Measurements from ENCODE around the gene CARS2.
"Not testable (repeated sequence)": the region's sequence is repeated elsewhere in the genome, so short reads cannot be mapped to it uniquely, and the experiment has no call there.

The CARS2 gene

DNA sequence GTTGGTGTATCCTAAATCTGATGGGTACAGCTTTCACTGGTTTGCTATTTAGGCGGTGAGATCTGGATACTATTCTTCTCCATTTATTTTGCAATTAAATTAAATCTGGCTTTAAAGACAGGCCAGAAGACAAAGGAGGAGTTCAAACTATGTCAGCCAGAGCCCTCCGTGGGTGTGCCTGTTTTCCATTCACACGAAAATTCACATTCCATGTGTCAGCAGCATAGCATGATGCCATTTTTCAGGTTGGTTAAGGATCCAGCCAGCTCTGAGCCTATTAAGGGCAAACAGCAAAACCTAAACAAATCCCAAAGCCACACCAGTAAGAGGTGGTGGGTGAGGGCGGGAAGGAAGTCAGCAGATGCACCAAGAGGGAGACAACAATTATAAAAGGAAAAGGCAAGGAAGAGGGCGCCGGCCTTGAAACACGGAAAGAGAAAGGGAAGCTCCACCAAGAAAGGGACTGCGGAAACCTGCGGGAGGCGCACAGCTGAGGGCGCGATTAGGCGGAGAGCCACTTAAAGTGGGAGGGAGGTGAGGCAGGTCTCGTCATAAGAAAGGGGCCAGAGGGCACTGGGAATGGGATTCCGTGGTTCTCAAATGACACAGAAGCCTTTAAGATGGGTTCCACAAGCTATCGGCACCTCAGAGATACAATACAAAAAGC, 43.0 kb downstream of the CARS2 start:
- FAIRE-seq: no peak
- no peak for DNase-seq (ENCODE audit: insufficient read length, low spot score)
- TF ChIP-seq POLR2A (IDR thresholded peaks at IDR 0.05; ENCODE audit: low read depth, low read length): no peak

DNA sequence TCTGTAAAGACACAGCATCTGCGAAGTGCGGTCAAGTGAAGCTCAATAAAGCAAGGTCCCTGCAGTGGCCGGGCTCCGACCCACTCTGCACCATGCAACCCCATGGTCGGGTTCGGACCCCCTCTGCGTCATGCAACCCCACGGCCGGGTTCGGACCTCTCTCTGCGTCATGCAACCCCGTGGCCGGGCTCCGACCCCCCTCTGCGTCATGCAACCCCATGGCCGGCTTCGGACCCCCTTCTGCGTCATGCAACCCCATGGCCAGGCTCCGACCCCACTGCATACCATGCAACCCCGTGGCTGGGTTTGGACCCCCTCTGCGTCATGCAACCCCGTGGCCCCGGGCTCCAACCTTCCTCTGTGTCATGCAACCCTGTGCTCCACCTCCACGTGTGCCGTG, 43.8 kb downstream of the CARS2 start:
- FAIRE-seq: no peak
- no peak for DNase-seq (ENCODE audit: insufficient read length, low spot score)
- TF ChIP-seq POLR2A (IDR thresholded peaks at IDR 0.05; ENCODE audit: low read depth, low read length): no peak

GRCh38 chr13:110661256-110661655, 44.7 kb downstream of the CARS2 start:
- FAIRE-seq (peak; percentile 81), DNase-seq (ENCODE audit: insufficient read length, low spot score) (no peak)
- TF ChIP-seq POLR2A (IDR thresholded peaks at IDR 0.05; ENCODE audit: low read depth, low read length): no peak

DNA sequence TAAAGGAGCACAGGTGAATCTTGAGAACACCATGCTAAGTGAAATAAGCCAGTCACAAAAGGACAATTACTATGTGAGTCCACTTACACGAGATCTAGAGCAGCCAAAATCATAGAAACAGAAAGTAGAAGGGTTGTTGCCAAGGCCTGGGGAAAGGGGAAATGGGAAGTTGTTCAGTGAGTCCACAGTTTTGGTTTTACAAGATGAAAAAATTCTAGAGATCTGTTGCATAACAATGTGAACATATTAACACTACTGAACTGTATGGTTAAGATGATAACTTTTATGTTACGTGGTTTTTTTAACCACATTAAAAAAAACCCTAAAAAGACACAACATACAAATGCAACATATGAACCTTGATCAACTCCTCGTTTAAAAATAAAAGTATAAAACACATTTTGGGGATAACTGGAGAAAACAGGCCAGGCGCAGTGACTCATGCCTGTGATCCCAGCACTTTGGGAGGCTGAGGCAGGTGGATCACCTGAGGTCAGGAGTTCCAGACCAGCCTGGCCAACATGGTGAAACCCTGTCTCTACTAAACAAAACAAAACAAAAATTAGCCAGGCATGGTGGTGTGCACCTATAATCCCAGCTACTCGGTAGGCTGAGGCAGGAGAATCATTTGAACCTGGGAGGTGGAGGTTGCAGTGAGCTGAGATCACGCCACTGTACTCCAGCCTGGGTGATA, 47.6 kb downstream of the CARS2 start:
- DNase-seq (ENCODE audit: insufficient read length, low spot score): not testable (repeated sequence)
- FAIRE-seq: peak; percentile 77

DNA sequence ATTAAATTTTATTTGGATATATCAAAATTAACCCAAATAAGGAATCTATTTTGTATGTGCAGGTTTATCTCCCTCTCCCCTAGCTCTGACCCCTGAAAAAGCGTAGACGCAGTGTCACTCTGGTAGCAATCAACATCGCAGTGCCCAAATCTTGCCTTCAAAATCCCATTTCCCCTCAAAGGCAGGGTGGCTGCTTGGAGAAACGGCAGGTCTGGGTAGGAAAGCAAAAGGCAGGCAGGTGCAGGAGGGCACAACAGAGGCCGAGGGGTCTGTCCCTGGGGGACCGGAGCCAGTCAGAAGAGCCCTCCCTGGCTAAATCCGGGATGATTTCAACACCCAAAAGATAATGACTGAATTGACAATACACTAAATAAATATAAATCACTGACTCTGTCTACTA, 48.7 kb downstream of the CARS2 start:
- no peak for TF ChIP-seq POLR2A (IDR thresholded peaks at IDR 0.05; ENCODE audit: low read depth, low read length)
- DNase-seq (ENCODE audit: insufficient read length, low spot score): no peak
- FAIRE-seq: no peak

GRCh38 chr13:110653851-110654250, 52.1 kb downstream of the CARS2 start:
- TF ChIP-seq POLR2A (IDR thresholded peaks at IDR 0.05; ENCODE audit: low read depth, low read length): no peak
- FAIRE-seq (no peak), DNase-seq (ENCODE audit: insufficient read length, low spot score) (no peak)

DNA sequence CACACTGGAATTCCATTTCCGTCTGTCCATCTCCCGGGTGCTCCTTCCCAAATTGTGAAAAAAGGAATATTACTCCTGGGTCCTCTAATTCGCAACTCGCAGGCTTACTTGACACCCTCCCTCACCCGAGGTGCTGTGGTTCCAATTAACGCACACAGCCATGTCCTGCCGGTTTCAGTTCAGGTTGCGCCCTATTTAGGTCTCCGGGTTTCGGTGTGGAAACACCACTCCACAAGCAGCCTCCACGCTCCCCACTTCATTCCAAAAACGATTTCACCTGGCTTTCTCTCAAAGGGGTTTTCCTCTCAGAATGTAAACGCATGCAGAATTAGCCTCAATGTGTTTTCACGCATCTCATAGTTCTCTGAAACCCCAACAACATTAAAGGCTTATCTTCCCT, 52.6 kb downstream of the CARS2 start:
- FAIRE-seq: no peak
- no peak for TF ChIP-seq POLR2A (IDR thresholded peaks at IDR 0.05; ENCODE audit: low read depth, low read length)
- no peak for DNase-seq (ENCODE audit: insufficient read length, low spot score)

DNA sequence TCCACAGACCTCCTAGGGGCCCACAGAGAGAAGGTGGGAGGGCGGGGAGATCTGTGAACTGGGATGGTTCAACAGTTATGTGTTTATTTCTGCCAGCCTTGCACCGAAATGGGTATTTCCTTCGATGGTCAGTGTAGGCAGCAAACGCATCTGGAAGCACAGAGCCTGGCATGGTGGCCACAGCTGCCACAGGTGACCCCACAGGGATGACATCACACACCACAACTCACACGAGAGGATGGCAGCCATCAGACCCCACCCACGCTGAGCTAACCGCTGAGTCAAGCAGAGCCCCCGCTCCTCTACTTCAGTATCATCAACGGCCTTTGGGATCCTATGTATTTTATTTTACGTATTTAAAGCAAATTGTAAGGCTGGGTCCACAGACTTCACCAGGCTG, 53.2 kb downstream of the CARS2 start:
- DNase-seq (ENCODE audit: insufficient read length, low spot score): no peak
- FAIRE-seq: no peak
- no peak for TF ChIP-seq POLR2A (IDR thresholded peaks at IDR 0.05; ENCODE audit: low read depth, low read length)

GRCh38 chr13:110652231-110652730, 53.6 kb downstream of the CARS2 start:
- no peak for TF ChIP-seq POLR2A (IDR thresholded peaks at IDR 0.05; ENCODE audit: low read depth, low read length)
- FAIRE-seq (no peak), DNase-seq (ENCODE audit: insufficient read length, low spot score) (no peak)

GRCh38 chr13:110651726-110652230, 54.1 kb downstream of the CARS2 start:
- no peak for TF ChIP-seq POLR2A (IDR thresholded peaks at IDR 0.05; ENCODE audit: low read depth, low read length)
- FAIRE-seq: no peak
- DNase-seq (ENCODE audit: insufficient read length, low spot score): no peak

GRCh38 chr13:110651271-110651670, 54.6 kb downstream of the CARS2 start:
- TF ChIP-seq POLR2A (IDR thresholded peaks at IDR 0.05; ENCODE audit: low read depth, low read length): no peak
- no peak for FAIRE-seq

DNA sequence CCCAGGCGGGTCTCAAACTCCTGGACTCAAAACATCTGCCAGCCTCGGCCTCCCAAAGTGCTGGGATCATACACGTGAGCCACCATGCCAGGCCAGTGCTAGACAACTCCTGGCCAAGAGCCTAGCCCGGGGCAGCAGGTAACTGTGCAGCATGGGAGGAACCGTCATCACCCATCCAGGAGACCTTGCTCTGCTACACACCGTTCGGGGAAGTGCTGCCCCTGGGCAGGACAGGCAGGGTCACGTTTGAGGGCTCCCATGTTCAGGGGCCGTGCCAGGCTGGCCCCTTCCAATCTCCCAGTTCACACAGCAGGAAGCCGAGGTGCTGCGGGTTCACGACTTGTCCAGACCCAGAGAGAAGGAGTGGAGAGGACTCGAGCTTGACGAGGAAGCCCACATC, 55.5 kb downstream of the CARS2 start:
- DNase-seq (ENCODE audit: insufficient read length, low spot score): no peak
- TF ChIP-seq POLR2A (IDR thresholded peaks at IDR 0.05; ENCODE audit: low read depth, low read length): no peak
- FAIRE-seq: no peak

More at GRCh38 chr13:110651271-110651670, 54.6 kb downstream of the CARS2 start:
- DNase-seq (ENCODE audit: insufficient read length, low spot score): no peak

GRCh38 chr13:110649551-110649950, 56.4 kb downstream of the CARS2 start:
- no peak for TF ChIP-seq POLR2A (IDR thresholded peaks at IDR 0.05; ENCODE audit: low read depth, low read length)
- DNase-seq (ENCODE audit: insufficient read length, low spot score) (no peak), FAIRE-seq (no peak)

GRCh38 chr13:110648848-110649421, 57.0 kb downstream of the CARS2 start:
- FAIRE-seq (no peak), DNase-seq (ENCODE audit: insufficient read length, low spot score) (no peak)
- TF ChIP-seq POLR2A (IDR thresholded peaks at IDR 0.05; ENCODE audit: low read depth, low read length): no peak

Measured in H54 (cell line).